ENCODE data around the gene NEDD4L. TPM values are rescaled to one million over a fixed set of nuclear protein-coding genes. Genes with fewer than 3 reads are reported as not detected.
A peak's percentile ranks its signal among the peaks of the same experiment; 100 is the strongest.
"Not testable (repeated sequence)": the region's sequence is repeated elsewhere in the genome, so short reads cannot be mapped to it uniquely, and the experiment has no call there.

Gene NEDD4L
- total RNA-seq, 1 donor from 2014 or later, result 209 TPM

DNA sequence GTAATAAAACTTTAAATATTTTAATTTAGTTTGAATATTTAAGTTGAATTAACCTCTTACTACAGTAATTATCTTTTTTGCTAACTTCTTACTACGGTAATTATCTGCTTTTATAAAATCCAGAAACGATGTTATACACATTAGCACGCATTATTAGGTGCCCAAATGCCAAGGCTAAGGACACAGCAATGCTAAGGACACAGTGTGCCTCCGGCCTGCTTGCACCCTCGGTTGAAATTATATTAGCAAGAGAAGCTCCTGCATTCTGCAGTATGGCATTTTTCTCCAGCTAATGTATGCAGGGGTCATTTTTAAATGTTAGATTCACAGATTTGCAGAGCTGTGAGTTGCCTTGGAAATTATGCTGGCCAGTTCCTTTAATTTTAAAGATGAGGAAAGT is 220.0 kb downstream of the NEDD4L start:
- Mint-ChIP-seq H3K9me3 (ENCODE audit: unreplicated experiment) (no peaks in the 10 kb centered on the region), H3K4me3 (ENCODE audit: unreplicated experiment) (no peak overlapping the region), H3K36me3 (ENCODE audit: unreplicated experiment) (no peaks in the 10 kb centered on the region), H3K27me3 (ENCODE audit: unreplicated experiment) (peaks cover 3% of the 10 kb centered on the region), H3K4me1 (ENCODE audit: low read depth, unreplicated experiment) (peaks cover 39% of the 10 kb centered on the region), H3K27ac (ENCODE audit: unreplicated experiment) (no peak overlapping the region)
- TF ChIP-seq, protein P1, sequence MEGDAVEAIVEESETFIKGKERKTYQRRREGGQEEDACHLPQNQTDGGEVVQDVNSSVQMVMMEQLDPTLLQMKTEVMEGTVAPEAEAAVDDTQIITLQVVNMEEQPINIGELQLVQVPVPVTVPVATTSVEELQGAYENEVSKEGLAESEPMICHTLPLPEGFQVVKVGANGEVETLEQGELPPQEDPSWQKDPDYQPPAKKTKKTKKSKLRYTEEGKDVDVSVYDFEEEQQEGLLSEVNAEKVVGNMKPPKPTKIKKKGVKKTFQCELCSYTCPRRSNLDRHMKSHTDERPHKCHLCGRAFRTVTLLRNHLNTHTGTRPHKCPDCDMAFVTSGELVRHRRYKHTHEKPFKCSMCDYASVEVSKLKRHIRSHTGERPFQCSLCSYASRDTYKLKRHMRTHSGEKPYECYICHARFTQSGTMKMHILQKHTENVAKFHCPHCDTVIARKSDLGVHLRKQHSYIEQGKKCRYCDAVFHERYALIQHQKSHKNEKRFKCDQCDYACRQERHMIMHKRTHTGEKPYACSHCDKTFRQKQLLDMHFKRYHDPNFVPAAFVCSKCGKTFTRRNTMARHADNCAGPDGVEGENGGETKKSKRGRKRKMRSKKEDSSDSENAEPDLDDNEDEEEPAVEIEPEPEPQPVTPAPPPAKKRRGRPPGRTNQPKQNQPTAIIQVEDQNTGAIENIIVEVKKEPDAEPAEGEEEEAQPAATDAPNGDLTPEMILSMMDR (IDR thresholded peaks at IDR 0.05; ENCODE audit: partially characterized antibody, unreplicated experiment), result no peak
- DNase-seq, result no peak

DNA sequence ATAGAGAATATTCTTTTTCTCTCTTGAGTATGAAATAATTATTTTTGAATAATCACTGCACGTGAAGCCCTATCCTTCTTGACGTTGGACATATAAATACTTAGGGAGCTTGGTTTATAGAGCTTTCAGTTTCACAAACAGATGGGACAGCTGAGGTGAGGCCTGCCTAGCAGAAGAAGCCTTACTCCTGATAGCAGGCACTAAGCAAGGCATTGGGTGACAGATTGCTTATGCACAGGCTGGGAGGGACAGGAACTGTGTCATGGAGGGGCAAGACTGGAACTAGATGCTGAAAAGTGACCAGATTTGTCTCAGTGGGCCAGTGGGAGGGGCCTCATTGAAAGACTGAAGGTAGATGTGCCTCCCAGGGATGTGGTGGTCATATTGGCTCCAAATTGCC is 220.8 kb downstream of the NEDD4L start:
- H3K27ac Mint-ChIP-seq (ENCODE audit: unreplicated experiment), result peak overlapping the region; percentile 34
- no peak overlapping the region for H3K4me3 Mint-ChIP-seq (ENCODE audit: unreplicated experiment)

DNA sequence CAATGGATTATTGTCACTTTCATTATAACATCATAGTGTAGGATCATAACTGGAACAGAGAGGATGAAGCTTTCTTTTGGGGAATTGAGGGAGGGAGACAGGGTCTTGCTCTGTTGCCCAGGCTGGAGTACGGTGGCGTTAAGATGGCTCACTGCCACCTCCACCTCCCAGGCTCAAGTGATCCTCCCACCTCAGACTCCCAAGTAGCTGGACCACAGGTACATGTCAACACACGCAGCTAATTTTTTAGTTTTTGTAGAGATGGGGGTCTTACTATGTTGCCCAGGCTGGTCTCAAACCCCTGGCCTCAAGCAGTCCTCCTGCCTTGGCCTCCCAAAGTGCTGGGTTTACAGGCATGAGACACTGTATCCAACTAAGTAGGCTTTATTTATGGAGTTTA is 221.5 kb downstream of the NEDD4L start:
- peaks cover 45% of the 10 kb centered on the region for H3K4me1 Mint-ChIP-seq (ENCODE audit: low read depth, unreplicated experiment)
- H3K27ac Mint-ChIP-seq (ENCODE audit: unreplicated experiment), result peak overlapping the region; percentile 60
- DNase-seq; H3K9me3 Mint-ChIP-seq (ENCODE audit: unreplicated experiment); H3K4me3 Mint-ChIP-seq (ENCODE audit: unreplicated experiment); H3K27me3 Mint-ChIP-seq (ENCODE audit: unreplicated experiment); H3K36me3 Mint-ChIP-seq (ENCODE audit: unreplicated experiment): not testable (repeated sequence)

More for the DNA sequence above, 220.8 kb downstream of the NEDD4L start:
- Mint-ChIP-seq H3K4me1 (ENCODE audit: low read depth, unreplicated experiment) (peaks cover 39% of the 10 kb centered on the region), H3K27me3 (ENCODE audit: unreplicated experiment) (peaks cover 3% of the 10 kb centered on the region), H3K36me3 (ENCODE audit: unreplicated experiment) (no peaks in the 10 kb centered on the region), H3K9me3 (ENCODE audit: unreplicated experiment) (no peaks in the 10 kb centered on the region)
- TF ChIP-seq, protein P1 (IDR thresholded peaks at IDR 0.05; ENCODE audit: partially characterized antibody, unreplicated experiment), result no peak
- DNase-seq, result no peak

DNA sequence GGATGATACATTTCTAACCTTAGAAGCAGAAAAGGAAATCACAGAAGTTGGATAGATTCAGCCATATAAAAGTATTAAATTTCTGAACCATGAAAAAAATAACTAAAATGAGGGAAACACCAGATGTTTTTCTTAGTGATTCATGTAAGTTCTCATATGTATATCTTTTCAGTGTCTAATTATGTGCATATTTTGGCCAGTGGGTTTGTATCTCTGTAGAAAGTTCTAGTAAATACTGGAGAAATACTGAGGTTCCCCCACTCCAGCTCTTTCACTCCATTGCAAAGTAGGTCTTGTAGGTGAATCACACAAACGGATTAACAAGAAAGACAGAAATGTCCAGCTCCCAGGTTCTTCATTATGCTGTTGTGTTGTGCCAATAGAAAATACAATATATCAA is 222.3 kb downstream of the NEDD4L start:
- Mint-ChIP-seq H3K27ac (ENCODE audit: unreplicated experiment) (no peak overlapping the region), H3K4me3 (ENCODE audit: unreplicated experiment) (no peak overlapping the region), H3K9me3 (ENCODE audit: unreplicated experiment) (no peaks in the 10 kb centered on the region), H3K27me3 (ENCODE audit: unreplicated experiment) (peaks cover 3% of the 10 kb centered on the region), H3K4me1 (ENCODE audit: low read depth, unreplicated experiment) (peaks cover 49% of the 10 kb centered on the region), H3K36me3 (ENCODE audit: unreplicated experiment) (no peaks in the 10 kb centered on the region)
- DNase-seq, result no peak
- TF ChIP-seq, protein P1 (IDR thresholded peaks at IDR 0.05; ENCODE audit: partially characterized antibody, unreplicated experiment), result no peak

DNA sequence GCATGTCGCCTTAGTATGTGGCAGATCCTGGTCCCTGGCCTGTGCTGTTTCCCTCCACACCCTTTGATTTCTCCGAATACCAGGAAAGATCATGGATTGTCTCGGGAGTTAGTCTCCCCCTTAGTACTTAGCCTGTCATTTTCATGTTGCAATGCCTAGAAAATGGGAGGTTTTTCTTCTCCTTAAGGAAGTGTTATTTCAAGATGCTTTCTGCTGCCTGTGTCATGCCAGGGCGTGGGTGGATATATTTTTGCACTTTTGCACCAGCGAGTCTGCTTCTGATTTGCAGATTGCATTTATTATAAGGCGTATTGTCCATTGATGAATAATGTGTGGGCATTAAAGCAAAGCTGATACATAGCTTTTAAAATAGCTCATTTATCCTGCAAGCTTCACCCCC is 223.5 kb downstream of the NEDD4L start:
- Mint-ChIP-seq H3K9me3 (ENCODE audit: unreplicated experiment) (no peaks in the 10 kb centered on the region), H3K36me3 (ENCODE audit: unreplicated experiment) (no peaks in the 10 kb centered on the region), H3K4me1 (ENCODE audit: low read depth, unreplicated experiment) (peaks cover 49% of the 10 kb centered on the region), H3K27me3 (ENCODE audit: unreplicated experiment) (peaks cover 3% of the 10 kb centered on the region), H3K27ac (ENCODE audit: unreplicated experiment) (no peak overlapping the region), H3K4me3 (ENCODE audit: unreplicated experiment) (no peak overlapping the region)
- DNase-seq, result no peak
- TF ChIP-seq, protein P1 (IDR thresholded peaks at IDR 0.05; ENCODE audit: partially characterized antibody, unreplicated experiment), result no peak

DNA sequence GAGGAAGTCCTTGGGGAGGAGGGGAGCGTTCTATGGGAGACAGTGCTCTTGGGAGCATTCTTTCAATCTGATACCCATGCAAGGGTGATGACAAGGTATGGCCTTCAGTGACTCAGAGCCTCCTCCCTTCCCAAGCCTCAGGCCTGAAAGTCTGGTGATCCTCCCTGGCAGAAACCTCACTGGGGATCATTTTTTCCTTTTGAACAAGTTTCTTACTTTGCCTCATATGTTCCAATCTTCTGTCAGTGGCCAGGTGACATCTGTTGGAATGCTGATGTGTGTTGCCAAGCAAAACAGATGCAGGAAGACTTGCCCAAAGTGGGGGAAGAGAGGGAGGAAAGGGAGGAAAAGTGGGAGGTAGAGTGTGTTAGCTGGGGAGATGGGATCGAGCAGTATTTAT is 224.8 kb downstream of the NEDD4L start:
- H3K36me3 Mint-ChIP-seq (ENCODE audit: unreplicated experiment), result no peaks in the 10 kb centered on the region
- H3K9me3 Mint-ChIP-seq (ENCODE audit: unreplicated experiment), result no peaks in the 10 kb centered on the region
- peaks cover 3% of the 10 kb centered on the region for H3K27me3 Mint-ChIP-seq (ENCODE audit: unreplicated experiment)
- DNase-seq, result no peak
- H3K27ac Mint-ChIP-seq (ENCODE audit: unreplicated experiment), result no peak overlapping the region
- TF ChIP-seq, protein P1 (IDR thresholded peaks at IDR 0.05; ENCODE audit: partially characterized antibody, unreplicated experiment), result no peak
- H3K4me1 Mint-ChIP-seq (ENCODE audit: low read depth, unreplicated experiment), result peaks cover 48% of the 10 kb centered on the region
- H3K4me3 Mint-ChIP-seq (ENCODE audit: unreplicated experiment), result no peak overlapping the region
